ENCODE data around the gene AMY2B.
A peak's percentile ranks its signal among the peaks of the same experiment; 100 is the strongest.
"Not testable (repeated sequence)": the region's sequence is repeated elsewhere in the genome, so short reads cannot be mapped to it uniquely, and the experiment has no call there.

The AMY2B gene

GRCh38 chr1:103571289-103571688 lies at the start of gene AMY2B:
TSS of gene AMY2B (plus strand) at chr1:103571589. CDS start at chr1:103571603, 14 bp downstream.
- DNase-seq = not testable (repeated sequence)

DNA sequence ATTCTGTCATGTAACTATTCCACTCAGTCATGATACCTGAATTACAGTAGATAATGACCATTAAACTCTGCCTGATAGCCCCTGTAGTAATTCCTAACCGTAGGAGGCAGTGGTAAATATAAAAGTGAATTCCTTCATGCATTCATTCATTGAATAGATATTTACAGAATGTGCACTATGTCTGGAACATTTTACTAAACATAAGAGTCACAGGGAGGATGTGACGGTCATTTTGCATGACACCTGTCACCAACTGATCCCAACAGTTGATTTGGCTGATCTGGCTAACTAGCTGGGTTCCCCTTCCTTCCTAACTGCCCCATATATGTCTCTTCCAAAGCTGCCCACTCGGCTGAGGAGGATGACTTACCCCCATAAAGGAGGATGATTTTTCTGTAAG lies 48.0 kb upstream of the AMY2B start:
- no peak for DNase-seq

DNA sequence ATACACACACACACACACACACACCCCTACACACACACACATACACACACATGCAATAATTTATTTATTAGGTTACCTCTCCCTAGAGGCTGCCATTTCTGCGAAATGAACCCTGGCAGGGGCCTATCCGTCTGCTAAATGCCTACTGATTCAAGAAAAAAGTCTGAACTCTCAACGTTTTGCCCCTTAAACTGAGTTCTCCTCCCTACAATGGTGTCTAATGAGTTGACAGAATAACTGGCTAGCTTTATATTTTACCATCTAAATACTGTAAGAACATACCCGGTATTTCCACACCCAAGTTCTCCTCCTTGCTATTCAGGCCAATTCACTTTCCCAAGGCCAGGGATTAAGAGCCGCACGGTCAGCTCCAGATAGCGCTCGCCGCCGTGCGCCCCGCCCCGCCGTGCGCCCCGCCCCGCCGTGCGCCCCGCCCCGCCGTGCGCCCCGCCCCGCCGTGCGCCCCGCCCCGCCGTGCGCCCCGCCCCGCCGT lies 46.2 kb upstream of the AMY2B start:
- DNase-seq = no peak

DNA sequence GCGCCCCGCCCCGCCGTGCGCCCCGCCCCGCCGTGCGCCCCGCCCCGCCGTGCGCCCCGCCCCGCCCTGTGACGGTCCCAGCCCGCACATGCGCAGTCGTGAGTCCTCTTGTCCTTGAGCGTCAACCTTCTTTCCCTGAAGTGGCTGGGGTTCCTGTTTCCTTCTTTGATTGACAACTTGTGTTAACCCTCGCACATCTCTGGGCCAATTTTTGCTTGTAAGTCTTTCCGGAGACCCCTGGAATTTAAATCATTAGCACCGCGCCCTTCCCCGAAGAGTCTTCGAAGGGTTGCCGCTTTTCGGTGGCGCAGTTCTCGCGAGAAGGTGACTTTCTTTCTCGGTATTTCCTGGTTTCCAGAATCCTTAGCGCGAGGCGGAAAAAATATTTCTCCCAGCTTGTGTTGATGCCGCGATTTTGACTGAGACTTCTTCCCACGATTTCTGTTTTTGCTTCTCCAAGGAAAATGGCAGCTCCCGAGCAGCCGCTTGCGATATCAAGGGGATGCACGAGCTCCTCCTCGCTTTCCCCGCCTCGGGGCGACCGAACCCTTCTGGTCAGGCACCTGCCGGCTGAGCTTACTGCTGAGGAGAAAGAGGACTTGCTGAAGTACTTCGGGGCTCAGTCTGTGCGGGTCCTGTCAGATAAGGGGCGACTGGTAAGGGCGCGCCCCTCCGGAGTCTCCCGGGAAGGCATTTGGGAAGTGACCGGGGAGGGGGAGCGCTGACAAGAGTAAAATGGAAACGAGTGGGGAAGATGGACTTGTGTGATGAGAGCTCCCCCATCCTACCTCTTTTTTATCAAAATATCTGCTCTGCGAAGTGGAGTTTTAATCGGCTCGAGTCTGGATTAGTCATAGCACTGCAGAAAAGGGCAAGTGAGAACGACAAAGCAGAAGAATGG lies 45.5 kb upstream of the AMY2B start, which contains the start of gene RNPC3:
RNPC3 (plus strand) TSS at position 93 of the 901 bp plus-strand sequence; CDS start at position 465, 372 bp downstream.
- DNase-seq = peak; percentile 81

GRCh38 chr1:103527331-103527730 lies 44.1 kb upstream of the AMY2B start:
- peak; percentile 35 for DNase-seq

GRCh38 chr1:103529746-103530145 lies 41.6 kb upstream of the AMY2B start:
- peak; percentile 75 for DNase-seq

DNA sequence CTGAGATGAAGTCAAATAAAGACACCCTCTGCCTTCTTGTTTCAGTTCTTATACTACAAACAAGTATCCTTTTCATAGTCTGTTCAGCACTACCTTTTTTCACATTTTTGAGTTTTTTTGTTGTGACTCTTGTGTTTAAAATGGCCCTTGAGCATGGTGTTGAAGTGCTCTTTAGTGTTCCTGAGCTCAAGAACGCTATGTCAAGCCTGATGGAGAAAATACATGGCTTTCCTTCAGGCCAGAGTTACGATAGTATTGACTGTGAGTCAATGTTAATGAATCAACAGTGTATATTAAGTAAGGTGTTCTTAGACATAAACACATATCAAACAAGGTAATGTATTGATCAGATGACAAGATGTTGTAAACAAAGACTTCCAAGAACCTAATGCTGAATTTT lies 33.2 kb upstream of the AMY2B start:
- no peak for DNase-seq

DNA sequence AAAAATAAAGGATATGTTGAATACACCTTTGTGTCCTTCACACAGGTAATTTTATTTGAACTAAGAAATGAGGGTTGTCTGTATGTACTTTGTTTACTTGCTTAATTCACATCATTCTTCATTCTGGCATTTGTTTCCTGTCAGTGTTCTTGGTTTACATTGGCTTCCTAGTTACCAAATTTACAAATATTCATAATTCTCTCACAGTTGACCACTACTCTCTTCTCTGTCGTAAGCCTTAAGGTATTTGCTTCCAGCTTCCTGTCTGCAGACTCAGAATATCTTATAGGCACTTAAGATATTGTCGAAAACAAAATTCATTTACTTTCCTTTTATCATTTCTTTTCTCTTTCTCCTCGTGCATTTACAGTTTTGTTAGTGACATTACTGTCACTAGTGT lies 30.0 kb upstream of the AMY2B start:
- no peak for DNase-seq

DNA sequence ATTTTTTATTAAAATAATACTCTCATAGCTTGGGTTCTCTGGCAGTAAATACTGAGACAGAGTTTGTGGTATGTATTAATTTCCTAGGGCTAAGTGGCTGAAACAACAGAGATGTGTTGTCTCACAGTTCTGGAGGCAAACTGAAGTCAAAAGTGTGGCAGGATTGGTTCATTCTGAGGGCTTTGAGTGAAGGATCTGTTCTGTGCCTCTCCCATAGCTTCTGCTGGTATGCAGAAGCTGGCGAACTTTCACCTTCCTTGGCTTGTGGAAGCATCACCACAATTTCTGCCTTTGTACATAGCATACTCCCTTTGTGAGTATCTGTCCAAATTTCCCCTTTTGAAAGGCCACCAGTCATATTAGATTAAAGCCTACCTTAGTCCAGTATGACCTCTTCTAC lies 24.9 kb upstream of the AMY2B start:
- no peak for DNase-seq

- DNase-seq = no peak
Observed at GRCh38 chr1:103547840-103548239, 23.5 kb upstream of the AMY2B start.

GRCh38 chr1:103560427-103560826 lies 11.0 kb upstream of the AMY2B start:
- no peak for DNase-seq

GRCh38 chr1:103561124-103561523 lies 10.3 kb upstream of the AMY2B start:
- DNase-seq = not testable (repeated sequence)

DNA sequence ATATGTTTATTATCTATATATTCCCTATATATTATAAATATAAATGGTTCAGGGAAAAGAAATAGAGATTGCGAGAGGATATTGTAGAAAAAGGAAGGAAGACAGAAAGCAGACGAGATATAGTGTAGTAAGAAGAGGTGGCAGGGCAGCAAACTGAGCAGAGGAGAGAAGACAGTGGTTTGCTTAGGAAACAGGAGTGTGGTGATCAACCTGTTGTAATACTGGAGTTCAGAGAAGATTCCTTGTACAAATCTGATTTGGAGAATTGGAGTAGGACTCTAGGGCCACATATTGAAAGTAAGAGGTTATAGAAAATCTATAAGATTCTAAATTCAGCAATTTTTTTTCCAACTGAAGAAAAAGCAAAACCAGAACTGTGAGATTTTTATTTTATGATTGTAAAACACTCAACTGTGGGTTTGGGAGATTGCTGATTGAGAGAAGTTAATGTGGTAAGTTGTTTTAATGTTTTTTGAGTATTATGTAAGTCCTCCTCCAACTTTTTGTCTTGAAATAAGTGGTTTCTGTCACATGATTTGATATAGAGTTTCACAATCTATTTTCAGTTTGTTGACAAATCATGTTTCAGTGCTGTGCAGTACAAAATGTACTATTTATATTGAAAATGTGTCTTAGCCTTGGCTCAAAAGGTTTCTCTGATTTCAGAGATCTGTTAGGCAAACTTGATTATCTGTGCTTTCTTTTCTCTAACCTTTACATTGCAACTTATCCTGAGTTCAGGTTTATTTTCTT lies 9.6 kb upstream of the AMY2B start:
- DNase-seq = no peak

GRCh38 chr1:103563056-103563455 lies 8.3 kb upstream of the AMY2B start:
- no peak for DNase-seq

- DNase-seq = no peak
Observed at GRCh38 chr1:103569493-103569892, 1.9 kb upstream of the AMY2B start.

GRCh38 chr1:103576065-103576464 lies 4.7 kb downstream of the AMY2B start:
- peak; percentile 6 for DNase-seq

DNA sequence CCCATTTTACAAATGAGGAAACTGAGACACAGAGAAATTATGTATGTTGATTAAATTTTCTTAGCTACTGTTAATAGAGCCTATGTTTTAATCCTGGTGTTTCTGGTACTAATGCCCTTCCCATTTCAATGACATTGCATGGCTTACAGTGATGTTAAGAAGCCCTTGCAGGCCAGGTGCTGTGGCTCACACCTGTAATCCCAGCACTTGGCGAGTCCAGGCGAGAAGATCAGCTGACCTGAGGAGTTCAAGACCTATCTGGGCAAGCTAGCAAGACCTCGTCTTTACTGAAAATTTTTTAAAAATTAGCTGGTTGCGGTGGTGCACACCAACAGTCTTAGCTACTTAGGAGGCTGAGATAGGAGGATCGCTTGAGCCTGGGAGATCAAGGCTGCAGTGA lies 5.4 kb downstream of the AMY2B start:
- DNase-seq = not testable (repeated sequence)

DNA sequence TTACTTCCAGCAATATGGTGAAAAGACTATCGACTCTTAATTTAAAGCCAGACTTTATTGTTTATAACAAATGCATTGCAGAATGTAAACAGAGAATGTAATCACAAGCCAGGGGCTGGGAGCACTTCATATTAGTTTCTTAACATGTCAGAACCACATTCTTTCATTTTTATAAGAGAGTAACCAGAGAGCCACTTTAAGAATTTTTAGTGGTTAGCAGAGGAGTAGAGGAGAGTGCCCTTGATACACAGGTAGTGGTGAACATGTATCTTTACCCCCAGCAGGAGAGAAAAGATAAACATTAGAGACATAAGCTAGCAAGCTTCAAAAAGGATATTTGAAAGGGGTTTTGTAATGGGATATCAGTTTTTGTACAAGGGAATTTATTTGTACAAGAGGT lies 11.1 kb downstream of the AMY2B start:
- DNase-seq = no peak

GRCh38 chr1:103583887-103584286 lies 12.5 kb downstream of the AMY2B start:
- no peak for DNase-seq

- no peak for DNase-seq
Observed at GRCh38 chr1:103584537-103584936, 13.1 kb downstream of the AMY2B start.

DNA sequence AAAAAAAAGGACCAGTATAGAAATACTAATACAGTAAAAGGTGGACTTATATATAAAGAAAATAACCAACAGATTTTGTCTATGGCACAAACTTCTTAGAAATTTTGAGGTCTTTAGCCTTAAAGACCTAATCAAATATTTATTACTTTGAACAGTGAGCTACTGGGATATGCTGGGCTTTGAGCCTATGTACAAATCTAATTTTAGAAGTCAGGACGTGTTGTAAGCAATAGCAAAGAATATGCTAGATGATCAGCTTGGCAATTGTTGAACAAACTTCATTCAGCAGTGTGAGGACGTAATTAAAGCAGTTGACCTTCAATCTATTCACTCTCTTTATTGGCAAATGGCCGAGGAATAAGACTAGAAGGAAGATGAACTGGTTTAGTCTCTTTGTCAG lies 31.4 kb downstream of the AMY2B start:
- not testable (repeated sequence) for DNase-seq

- DNase-seq = no peak
Observed at GRCh38 chr1:103616362-103616761, 45.0 kb downstream of the AMY2B start.

DNA sequence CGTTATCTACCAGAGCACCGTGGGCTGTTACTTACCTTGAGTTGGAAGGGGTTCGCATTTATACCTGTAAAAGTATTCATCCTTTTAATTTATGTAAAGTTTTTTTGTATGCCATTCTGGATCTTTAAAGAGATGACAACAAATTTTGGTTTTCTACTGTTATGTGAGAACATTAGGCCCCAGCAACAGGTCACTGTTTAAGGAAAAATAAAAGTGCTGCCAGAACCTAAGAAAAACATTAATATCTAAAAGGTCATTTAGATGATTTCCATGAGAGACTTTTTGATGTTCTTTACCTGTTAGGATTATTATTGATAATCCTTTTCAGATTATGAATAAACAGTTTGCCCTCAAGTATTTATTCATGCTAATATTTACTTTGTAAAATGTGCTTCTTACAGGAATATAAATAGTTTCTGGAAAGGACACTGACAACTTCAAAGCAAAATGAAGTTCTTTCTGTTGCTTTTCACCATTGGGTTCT lies 45.6 kb downstream of the AMY2B start, which contains the start of gene AMY2A:
AMY2A (plus strand) TSS at position 434 of the 484 bp plus-strand sequence; CDS start at position 448, 14 bp downstream.
- DNase-seq = not testable (repeated sequence)
